Measurements from ENCODE around the gene GATA1.

The GATA1 gene

DNA sequence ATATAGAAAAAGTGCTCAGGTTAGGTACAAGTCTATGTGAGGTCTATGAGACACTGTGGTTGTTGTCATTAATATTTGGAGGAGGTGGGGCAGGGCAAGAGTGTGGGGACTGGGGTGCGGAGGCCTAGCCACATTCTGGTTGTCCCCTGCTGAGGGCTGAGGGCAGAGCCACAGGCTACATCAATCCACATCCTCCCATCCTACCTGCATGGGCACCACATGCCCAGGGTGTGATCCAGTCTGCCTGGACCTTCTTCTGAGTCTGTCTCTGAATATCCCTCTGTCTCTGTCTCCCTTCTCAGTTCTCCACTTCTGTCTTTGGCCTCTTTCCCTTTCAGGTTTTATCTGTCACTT is 1.2 kb upstream of the GATA1 start:
- DNase-seq (ENCODE audit: low read depth, low spot score) = no peak

DNA sequence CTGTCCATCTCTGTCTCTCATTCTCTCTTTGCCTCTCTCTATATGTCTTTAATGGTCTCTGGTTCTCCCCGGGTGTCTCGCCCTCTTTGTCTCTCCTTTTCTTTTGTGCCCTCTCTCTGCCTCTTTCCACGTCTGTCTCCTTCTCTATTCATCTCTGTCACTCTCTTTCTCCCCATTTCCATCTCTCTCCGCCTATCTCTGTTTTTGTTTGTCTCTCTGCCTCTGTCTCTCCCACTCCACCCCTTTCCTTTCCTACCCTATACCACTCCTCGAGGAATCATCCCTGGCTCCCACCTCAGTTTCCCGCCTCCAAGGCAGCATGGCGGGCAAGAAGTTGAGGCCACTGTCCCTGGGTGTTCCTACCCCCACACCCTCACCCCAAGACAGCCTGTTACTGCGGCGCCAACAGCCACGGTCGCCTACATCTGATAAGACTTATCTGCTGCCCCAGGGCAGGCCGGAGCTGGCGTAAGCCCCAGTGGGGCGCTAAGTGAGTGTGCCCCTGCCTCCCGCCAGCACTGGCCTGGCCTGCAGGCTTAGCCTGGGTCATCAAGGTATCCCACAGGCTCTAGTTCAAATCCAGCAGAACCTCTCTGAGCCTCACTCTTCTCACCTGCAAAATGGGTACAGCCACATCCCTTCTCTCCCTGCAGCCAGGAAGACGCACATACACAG is 713 bp upstream of the GATA1 start:
- no peak for DNase-seq (ENCODE audit: low read depth, low spot score)

DNA sequence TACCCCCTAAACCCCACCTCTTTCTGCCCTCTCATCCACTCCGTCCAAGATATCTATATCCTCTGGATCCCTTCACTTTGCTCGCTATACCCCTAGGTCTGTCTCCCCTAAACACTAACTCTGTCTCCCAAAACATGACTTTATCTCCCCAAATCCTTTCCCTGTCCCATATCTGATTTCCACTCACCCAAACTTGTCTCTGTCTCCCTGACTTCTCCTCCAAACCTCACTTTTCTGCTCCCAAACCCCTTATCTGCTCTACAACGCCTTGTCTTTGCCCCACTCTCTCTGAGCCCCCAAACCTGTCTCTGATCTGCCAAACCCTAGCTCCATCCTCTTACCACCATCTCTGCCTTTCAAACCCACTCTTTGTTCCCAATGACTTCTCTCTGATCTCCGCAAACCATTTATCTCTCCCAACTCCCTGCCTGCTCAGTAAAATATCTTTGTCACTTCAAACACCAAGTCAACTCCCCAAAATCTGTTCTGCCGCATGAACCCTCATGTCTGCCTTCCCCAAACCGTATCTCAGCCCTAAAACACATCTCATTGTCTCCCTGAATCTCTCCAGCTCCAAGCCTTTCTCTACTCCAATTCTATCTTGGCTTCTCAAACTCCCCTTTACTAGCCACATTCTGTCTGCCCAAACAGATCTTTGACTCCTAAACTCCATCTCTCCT is 575 bp downstream of the GATA1 start:
- no peak for DNase-seq (ENCODE audit: low read depth, low spot score)

DNA sequence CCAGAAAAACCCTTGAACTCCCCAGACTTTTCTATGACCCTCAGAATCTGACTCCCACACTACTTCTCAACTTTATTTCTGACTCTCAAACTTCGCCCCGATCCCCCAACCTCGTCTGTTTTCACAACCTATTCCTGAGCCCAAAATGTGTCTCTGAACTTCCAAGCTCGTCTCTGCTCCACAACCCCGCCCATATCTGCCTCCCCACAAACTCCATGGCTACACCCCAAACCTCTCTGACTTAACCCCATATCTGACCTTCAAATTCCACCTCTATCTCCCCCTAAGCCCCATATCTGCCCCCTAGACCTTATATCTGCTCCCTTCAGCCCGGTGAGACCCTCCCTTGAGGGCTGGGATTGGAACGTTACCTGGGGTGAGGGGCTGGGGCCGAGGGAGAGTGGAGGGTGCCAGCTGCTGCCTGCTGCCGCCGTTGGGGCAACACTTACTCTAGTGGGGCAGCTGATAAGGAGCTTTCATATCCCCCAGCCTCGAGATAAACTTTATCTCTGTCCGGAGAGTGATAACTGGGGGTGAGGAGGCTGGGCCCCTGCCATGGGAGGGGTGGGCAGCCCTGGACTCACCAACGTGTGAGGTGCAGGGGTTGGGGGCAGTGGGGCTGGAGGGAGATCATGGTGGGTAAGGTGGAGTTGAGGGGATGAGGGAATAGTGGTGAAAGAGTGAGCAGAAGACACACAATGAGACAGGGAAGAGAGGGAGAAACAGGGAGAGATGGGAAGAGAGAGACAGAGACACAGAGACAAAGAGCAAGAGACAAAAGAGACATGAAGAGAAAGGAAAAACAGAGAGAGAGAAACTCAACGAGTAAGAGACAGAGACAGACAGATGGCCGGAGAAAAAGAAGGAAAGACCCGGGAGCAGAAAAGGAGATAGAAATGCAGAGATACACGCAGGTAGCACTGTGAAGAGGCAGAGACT is 1.4 kb downstream of the GATA1 start:
- DNase-seq (ENCODE audit: low read depth, low spot score) = no peak

DNA sequence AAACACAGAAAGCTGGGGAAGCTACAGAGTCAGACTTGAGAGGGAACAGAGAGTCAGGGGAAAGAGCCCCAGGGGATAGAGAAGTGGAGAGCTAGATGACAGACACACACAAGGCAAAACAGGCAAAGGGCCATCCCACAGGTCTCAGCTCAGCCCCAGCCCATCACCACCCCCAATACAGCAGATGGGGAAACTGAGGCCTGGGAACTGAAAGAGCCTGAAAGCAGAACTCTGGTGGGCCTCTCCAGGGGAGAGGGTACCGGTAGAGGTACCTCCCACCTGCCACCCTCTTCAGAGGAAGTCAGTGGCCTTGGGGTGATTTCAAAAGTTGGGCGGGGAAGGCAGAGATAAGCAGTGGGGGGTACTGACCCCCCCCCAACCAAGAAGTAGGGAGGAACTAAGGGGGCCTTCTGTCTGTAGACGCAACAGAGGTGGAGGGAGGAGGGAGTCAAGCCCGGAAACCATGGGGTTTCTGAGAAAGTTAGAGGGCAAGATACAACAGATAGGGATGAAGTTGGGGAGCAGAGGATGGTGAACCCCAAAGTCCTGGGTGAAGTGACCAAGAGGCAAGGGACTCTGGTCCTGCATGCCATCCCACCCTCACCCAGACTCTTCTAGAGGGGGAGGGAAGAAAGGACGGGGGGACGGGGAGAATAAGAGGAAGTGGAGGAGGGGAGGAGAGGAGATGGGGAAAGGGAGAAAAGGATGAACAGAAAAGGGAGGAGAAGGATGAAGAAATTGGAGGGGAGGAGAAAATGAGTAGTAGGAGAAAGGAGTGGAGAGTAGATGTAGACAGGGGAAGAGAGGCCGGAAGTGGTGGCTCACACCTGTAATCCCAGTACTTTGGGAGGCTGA is 3.2 kb downstream of the GATA1 start:
- DNase-seq (ENCODE audit: low read depth, low spot score) = no peak

DNA sequence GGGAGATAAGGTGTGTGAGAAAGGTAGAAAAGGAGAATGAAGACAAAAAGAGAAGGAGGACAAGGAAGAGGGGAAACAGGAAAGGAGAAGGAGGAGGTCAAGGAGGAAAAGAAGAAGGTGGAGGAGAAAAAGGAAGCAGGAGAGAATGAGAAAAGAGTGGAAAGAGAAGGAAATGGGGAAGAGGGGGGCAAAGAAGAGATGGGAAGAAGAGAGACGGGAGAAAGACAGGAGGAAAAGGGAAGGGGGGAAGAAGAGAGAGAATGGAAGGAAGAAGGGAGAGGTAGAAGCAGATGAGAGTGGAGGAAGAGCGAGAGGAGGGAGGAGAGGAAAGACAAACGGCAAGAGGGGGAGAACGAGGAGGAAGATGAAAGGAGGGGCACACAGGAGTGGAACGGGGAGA is 4.1 kb downstream of the GATA1 start:
- DNase-seq (ENCODE audit: low read depth, low spot score) = no peak

DNA sequence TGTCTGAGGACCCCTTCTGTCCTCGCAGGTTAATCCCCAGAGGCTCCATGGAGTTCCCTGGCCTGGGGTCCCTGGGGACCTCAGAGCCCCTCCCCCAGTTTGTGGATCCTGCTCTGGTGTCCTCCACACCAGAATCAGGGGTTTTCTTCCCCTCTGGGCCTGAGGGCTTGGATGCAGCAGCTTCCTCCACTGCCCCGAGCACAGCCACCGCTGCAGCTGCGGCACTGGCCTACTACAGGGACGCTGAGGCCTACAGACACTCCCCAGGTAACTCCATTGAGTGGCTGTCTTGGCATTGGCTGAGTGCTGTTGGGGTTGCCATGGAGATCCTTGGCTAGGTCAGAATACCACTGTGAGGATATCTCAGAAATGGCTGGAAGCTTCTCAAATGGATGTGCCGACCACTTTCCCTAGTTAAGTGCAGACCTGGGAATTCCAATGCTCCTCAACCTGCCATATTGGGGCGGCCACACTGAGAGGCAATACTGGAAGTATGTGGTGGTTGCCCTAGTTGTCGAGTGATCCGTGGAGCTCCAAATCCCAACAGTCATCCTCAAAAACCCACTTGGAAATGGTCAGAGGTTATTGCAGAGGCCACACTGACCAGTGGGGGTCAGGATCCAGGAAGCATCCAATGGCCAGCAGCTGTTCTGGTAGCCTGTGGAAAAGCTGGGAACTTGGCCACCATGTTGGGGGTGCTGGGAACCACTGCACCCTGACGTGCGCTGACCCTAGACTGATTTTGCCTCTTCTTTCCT is 4.9 kb downstream of the GATA1 start:
- no peak for DNase-seq (ENCODE audit: low read depth, low spot score)

DNA sequence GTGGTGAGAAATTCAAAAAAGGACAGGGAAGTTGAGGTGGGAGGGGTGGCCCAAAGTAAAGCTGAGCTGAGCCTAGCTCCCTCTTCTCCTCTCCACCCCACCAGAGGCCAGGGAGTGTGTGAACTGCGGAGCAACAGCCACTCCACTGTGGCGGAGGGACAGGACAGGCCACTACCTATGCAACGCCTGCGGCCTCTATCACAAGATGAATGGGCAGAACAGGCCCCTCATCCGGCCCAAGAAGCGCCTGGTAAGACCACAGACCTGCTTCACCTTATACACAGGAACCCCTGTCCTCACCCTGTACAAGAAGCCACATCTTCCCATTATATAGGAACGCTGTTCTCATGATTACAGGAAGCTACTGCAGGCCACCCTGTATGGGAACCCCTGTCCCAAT is 5.8 kb downstream of the GATA1 start:
- DNase-seq (ENCODE audit: low read depth, low spot score) = no peak

DNA sequence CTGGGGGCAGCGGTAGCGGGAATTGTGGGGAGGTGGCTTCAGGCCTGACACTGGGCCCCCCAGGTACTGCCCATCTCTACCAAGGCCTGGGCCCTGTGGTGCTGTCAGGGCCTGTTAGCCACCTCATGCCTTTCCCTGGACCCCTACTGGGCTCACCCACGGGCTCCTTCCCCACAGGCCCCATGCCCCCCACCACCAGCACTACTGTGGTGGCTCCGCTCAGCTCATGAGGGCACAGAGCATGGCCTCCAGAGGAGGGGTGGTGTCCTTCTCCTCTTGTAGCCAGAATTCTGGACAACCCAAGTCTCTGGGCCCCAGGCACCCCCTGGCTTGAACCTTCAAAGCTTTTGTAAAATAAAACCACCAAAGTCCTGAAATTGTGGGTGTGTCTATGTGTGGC is 7.5 kb downstream of the GATA1 start:
- no peak for DNase-seq (ENCODE audit: low read depth, low spot score)

DNA sequence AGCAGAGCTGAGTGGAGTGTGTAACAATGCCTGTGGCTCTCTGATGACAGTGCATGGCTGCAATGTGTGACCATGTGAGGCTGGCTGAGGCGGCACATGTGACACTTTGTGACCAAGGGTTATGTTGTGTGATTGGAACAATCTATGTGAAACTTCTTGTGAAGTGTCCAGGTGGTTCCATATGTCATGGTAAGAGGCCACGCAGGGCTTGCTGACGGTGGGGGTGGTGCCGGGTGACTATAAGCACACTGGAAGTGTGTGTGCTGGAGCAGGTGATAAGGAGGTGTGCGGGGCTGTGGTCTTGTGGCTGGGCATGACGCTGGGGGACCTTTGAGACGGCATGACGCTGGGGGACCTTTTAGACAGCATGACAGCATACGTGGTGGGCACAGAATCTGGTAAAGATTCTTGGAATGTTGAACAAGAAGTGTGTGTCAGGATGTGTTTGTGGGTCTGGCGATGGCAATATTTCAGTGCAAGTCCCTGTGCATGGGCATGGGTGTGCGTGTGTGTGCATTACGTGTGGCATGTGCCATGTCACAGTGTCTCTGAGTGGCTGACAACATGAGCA is 8.0 kb downstream of the GATA1 start:
- no peak for DNase-seq (ENCODE audit: low read depth, low spot score)

DNA sequence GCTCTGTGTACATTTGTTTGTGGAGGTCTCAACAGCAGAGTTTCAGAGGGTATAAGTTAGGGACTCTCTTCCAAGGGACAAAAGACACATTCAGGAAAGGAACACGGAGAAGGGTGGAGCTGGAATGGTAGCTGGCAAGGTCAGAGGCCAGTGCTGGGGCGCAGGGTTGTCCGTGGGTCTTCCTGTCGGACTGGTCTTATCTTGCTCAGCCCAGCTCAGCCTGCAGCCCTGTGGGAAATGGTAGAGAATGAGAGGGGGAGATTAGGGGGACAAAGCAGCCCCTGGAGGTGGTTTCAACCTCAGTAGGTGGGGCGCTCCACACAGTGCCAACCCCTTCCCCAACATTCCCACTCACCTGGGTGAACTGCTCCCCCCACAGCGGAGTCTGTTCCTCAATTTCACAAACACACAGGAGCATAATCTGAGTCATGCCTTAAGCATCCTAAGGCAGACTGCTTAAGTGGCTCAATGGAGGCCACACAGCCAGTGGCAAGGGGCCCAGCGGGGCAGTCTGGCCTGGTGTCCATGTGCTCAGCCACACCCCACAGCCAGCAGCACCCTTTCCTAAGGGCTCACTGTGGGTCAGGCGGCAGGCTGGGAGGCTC is 8.6 kb downstream of the GATA1 start:
- DNase-seq (ENCODE audit: low read depth, low spot score) = no peak

DNA sequence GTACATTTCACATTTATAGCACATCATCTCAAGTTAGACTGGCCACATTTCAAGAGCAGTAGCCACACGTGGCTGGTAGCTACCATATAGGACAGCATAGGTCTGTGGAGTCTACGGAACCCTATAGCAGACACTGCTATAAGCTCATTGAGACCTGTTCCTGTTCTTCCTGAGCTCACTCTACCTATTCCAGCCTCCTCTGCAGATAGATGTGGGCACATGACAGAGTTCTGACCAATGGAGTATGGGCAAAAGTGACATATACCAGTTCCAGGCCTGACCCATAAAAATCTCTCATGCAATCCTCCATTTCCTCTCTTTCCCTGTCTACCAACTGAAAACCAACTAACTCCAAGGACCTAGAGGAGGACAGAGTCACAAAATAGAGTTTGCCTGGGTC is 11.9 kb downstream of the GATA1 start:
- no peak for DNase-seq (ENCODE audit: low read depth, low spot score)

DNA sequence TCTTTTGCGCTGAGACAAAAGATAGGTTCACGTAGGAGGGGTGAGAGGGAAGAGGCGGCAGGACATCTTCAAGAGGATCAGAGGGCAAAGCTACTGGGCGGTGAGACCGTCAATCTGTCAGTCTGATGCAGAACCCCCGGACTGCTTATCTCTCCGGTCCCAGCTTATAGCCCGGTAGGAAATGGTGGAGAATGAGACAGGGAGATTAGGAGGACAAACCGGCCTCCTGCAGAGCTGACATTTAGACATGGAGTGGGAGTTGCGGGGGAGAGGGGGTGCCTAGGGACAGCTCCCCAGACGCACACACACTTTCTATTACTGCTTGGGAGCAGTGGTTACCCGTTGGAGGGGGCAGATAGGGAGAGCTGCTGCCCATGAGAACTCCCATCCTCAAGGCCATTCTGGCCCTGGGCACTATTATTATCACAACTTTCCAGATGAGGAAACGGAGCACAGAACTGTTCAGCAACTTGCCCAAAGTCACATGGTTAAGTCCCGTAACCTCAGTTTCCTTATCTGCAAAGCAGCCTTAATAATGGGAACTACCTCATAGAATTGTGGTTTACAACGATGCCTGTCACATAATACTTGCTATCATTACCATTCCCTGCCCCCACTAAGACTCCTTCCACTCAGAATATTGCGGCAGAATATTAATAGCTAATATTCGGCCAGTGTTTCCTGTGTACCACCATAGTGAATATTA is 14.3 kb downstream of the GATA1 start:
- no peak for DNase-seq (ENCODE audit: low read depth, low spot score)

DNA sequence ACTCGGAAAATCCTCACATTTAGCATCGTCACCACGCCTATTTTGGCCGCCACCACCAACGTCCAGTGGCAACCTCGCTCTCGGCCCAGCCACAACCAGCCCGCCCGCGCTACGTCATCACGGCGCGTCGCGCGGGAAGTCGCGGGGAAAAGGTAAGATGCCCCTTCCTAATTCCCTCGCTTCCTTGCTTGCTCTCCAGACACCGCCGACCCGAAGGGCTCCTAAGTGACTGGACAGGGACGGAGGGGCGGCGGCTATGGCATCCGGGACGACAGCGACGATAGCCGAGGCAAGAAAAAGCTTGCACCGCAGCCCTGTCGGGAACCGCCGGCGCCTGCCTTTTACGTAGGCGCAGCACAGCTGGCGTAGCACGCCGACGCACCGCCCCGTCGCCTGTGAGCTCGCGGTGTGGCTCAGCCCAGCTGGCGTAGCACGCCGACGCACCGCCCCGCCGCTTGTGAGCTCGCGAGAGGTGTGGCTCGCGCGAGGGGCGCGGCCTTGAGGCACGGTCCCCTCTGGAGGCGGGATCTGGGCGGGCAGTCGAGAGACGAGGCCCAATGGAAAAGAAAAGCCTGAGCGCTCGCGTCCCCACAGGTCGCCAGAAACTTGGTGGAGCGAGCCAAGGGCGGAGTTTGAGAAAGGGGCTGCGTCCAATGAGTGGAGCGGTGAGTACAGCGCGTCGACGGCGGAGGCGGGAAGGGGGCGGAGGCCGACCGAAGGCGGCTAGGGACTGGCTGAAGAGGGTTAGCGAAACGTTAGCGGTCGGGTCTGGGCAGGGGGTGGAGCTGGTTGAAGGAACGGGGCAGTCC is 15.1 kb downstream of the GATA1 start, which contains the start of gene HDAC6:
TSS of gene HDAC6 (plus strand) at position 788 of the 809 bp plus-strand sequence. CDS start 626 bp downstream, outside the sequence.
- DNase-seq (ENCODE audit: low read depth, low spot score) = peak; percentile 84

DNA sequence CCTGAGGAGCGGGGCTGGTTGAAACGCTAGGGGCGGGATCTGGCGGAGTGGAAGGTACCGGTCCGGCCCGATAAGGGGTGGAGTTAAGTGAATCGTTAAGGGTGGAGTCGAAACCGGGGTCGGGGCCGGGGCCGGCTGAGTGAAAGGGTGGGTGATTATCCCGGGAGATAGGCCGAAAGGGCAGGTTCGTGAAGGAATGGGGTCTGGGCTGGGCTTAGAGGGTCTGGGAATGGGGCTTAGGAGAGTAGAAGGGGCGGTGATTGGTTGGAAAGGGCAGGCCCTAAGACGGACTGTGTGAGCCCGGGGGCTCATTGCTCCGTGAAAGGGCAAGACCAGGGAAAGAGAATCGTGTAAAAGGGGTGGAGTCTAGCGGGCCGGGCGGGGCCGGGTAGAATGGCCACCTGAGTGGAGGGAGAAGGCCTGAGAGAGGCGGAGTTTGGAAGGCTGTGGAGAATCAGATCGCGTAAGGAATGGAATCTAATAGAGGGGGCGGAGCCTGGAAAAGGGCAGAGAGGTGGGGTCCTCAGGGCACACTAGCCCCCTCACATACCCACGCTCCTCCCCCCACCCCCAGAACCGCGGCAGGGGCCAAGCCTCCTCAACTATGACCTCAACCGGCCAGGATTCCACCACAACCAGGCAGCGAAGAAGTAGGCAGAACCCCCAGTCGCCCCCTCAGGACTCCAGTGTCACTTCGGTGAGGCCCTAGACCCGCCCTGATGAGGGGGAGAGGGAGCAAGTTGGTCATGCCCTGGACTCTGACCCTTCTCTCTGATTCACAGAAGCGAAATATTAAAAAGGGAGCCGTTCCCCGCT is 15.9 kb downstream of the GATA1 start:
- DNase-seq (ENCODE audit: low read depth, low spot score) = peak; percentile 20

DNA sequence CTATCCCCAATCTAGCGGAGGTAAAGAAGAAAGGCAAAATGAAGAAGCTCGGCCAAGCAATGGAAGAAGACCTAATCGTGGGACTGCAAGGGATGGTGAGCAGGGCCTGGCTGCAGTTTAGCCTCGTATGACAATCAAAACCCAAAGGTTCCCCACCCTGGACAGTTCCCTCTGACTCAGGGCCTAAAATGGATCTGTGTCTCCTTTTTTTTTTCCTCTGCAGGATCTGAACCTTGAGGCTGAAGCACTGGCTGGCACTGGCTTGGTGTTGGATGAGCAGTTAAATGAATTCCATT is 16.5 kb downstream of the GATA1 start:
- no peak for DNase-seq (ENCODE audit: low read depth, low spot score)

DNA sequence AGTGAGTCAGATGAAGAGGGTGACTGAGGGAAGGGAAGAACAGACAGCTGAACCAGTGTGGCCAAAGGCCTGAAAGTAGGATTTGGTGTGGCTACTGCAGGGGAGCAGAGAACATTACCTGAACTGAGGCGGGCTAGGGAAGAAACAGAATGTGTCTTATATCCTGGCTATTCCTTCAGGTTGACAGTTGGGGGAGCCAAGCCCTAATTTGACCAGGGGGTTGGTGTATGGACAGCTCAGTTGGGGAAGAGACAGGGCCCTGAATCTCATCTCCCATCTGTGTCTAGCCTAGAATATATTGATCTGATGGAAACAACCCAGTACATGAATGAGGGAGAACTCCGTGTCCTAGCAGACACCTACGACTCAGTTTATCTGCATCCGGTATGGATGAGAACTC is 19.7 kb downstream of the GATA1 start:
- no peak for DNase-seq (ENCODE audit: low read depth, low spot score)

DNA sequence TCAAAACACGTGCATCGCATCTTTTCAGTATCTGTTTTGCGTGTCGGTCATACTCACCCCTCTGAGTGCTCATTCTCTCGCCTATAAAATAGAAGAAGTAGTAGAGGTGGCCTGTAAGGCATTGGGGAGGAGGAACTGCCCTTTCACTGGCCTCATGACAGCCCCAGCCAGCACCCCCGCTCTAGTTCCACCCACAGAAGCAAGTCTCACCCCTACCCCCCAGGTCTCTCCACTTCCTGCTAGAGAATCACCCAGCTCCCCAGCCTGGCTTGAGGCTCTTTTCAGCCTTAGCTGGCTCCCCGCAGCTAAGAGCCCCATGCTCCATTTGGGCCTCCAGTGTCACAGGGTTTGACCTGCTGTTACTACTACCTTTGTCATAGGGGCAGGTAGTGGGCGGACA is 27.3 kb downstream of the GATA1 start:
- no peak for DNase-seq (ENCODE audit: low read depth, low spot score)
